ENCODE data around the gene TMX1.

- TF ChIP-seq PATZ1 (CRISPR knock-in tag; IDR thresholded peaks at IDR 0.05; ENCODE audit: borderline replicate concordance) (no peak), TOX (CRISPR knock-in tag; IDR thresholded peaks at IDR 0.05; ENCODE audit: borderline replicate concordance) (no peak), ARNTL (CRISPR knock-in tag; IDR thresholded peaks at IDR 0.05; ENCODE audit: borderline replicate concordance, low read depth) (no peak), GLIS3 (CRISPR knock-in tag; IDR thresholded peaks at IDR 0.05) (no peak), CREB5 (CRISPR knock-in tag; IDR thresholded peaks at IDR 0.05; ENCODE audit: low read depth) (no peak), TSHZ2 (CRISPR knock-in tag; IDR thresholded peaks at IDR 0.05) (no peak)
These were observed 64.4 kb downstream of the TMX1 start for GRCh38 chr14:51304438-51304837.

All from SK-N-SH treated with all-trans-retinoic acid at 6 μM for 48 hours (cell line).